Hematopoietic multipotent progenitor cell treated with erythropoietin and hydrocortisone succinate and interleukin-3 and kit ligand, for 4 days (in vitro differentiated cells): Measurements from ENCODE around the gene GJE1.
A peak's percentile ranks its signal among the peaks of the same experiment; 100 is the strongest.
"Not testable (repeated sequence)": the region's sequence is repeated elsewhere in the genome, so short reads cannot be mapped to it uniquely, and the experiment has no call there.

ENCODE experiments used
- DNase-seq: peaks from one replicate; pipeline ENCODE4 v3.0.0-alpha.2; 2015

GJE1 gene

GRCh38 chr6:142132625-142133024 lies at the start of gene GJE1:
TSS of gene GJE1 (plus strand) at chr6:142132925. CDS start at chr6:142133159, 234 bp downstream.
- no peak for DNase-seq

GRCh38 chr6:142087950-142088857 lies 44.5 kb upstream of the GJE1 start:
- no peak for DNase-seq

- peak; percentile 35 for DNase-seq
These were observed 43.9 kb upstream of the GJE1 start for GRCh38 chr6:142088858-142089216.

- not testable (repeated sequence) for DNase-seq
These were observed 27.9 kb upstream of the GJE1 start for GRCh38 chr6:142104820-142105219.

- DNase-seq = not testable (repeated sequence)
These were observed 21.9 kb upstream of the GJE1 start for GRCh38 chr6:142110820-142111219.

- DNase-seq = peak; percentile 85
These were observed 20.2 kb upstream of the GJE1 start for GRCh38 chr6:142112451-142113061.

GRCh38 chr6:142117366-142117765 lies 15.4 kb upstream of the GJE1 start:
- DNase-seq = no peak

GRCh38 chr6:142118328-142118727 lies 14.4 kb upstream of the GJE1 start:
- no peak for DNase-seq

- DNase-seq = no peak
These were observed 13.8 kb upstream of the GJE1 start for GRCh38 chr6:142118925-142119324.

- DNase-seq = no peak
These were observed 11.4 kb upstream of the GJE1 start for GRCh38 chr6:142121342-142121741.

GRCh38 chr6:142130814-142131213 lies 1.9 kb upstream of the GJE1 start:
- no peak for DNase-seq

GRCh38 chr6:142138876-142139275 lies 6.2 kb downstream of the GJE1 start:
- DNase-seq = no peak

- DNase-seq = not testable (repeated sequence)
These were observed 8.8 kb downstream of the GJE1 start for GRCh38 chr6:142141531-142141930.

GRCh38 chr6:142146828-142147662 lies 14.3 kb downstream of the GJE1 start, which contains the start of the genes NMBR and VTA1:
TSS of gene NMBR (minus strand) at chr6:142147122. CDS start at chr6:142088658, 58,464 bp downstream.
TSS of gene VTA1 (plus strand) at chr6:142147263. CDS start at chr6:142147288, 25 bp downstream.
- DNase-seq = peak; percentile 99

GRCh38 chr6:142152746-142153145 lies 20.0 kb downstream of the GJE1 start:
- no peak for DNase-seq

- DNase-seq = no peak
These were observed 20.5 kb downstream of the GJE1 start for GRCh38 chr6:142153196-142153595.

- no peak for DNase-seq
These were observed 21.6 kb downstream of the GJE1 start for GRCh38 chr6:142154336-142154735.

GRCh38 chr6:142155091-142155490 lies 22.4 kb downstream of the GJE1 start:
- no peak for DNase-seq

- peak; percentile 79 for DNase-seq
These were observed 23.4 kb downstream of the GJE1 start for GRCh38 chr6:142155895-142156757.

GRCh38 chr6:142156758-142157068 lies 24.0 kb downstream of the GJE1 start:
- DNase-seq = not testable (repeated sequence)

- no peak for DNase-seq
These were observed 30.1 kb downstream of the GJE1 start for GRCh38 chr6:142162780-142163179.

GRCh38 chr6:142165227-142165626 lies 32.5 kb downstream of the GJE1 start:
- DNase-seq = no peak
